ENCODE measurements around the gene BCR. TPM values are rescaled to one million over a fixed set of nuclear protein-coding genes. Genes with fewer than 3 reads are reported as not detected.

The BCR gene
- total and polyA plus RNA-seq, 2 of the 4 experiments (the other 2 are of a cell fraction): 28.9 to 44.6 TPM

DNA sequence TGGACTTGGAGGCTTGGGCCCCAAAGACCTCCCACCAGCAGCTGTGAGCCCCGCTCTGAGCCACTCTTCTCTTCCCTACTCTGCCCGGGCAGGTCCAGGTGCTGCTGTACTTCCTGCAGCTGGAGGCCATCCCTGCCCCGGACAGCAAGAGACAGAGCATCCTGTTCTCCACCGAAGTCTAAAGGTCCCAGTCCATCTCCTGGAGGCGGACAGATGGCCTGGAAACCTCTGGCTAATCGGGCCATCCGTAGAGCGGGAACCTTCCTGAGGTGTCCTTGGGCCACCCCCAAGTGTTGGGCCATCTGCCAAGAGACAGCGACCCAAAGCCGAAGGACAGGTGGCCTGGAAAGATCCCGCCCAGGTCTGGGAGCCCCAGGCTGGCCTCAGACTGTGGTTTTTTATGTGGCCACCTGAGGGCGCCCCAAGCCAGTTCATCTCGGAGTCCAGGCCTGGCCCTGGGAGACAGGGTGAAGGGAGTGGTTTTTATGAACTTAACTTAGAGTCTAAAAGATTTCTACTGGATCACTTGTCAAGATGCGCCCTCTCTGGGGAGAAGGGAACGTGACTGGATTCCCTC lies 135.1 kb downstream of the BCR start:
- peak; percentile 70 for TF ChIP-seq BHLHE40 (IDR thresholded peaks at IDR 0.05; ENCODE audit: low read depth, low read length)
- peak; percentile 82 for TF ChIP-seq RAD21 (IDR thresholded peaks at IDR 0.05; ENCODE audit: low read length)
- no peak for TF ChIP-seq FOS (IDR thresholded peaks at IDR 0.05; ENCODE audit: low read depth, low read length)
- TF ChIP-seq, protein P1, sequence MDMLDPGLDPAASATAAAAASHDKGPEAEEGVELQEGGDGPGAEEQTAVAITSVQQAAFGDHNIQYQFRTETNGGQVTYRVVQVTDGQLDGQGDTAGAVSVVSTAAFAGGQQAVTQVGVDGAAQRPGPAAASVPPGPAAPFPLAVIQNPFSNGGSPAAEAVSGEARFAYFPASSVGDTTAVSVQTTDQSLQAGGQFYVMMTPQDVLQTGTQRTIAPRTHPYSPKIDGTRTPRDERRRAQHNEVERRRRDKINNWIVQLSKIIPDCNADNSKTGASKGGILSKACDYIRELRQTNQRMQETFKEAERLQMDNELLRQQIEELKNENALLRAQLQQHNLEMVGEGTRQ (IDR thresholded peaks at IDR 0.05; ENCODE audit: low read depth, low read length): no peak
- TF ChIP-seq SMC3 (IDR thresholded peaks at IDR 0.05; ENCODE audit: low read depth, low read length): peak; percentile 75
- TF ChIP-seq MAFK (IDR thresholded peaks at IDR 0.05; ENCODE audit: low read depth, low read length): no peak
- TF ChIP-seq RFX5 (IDR thresholded peaks at IDR 0.05; ENCODE audit: low read depth, low read length): no peak
- peak; percentile 76 for TF ChIP-seq CTCF (conservative IDR thresholded peaks at IDR 0.05; ENCODE audit: low read depth, low read length)
- WGBS, 2 experiments (ENCODE audit: extremely low coverage in 2 of 2, insufficient read length in 1 of 2): 29% methylated on average over 5 of the region's 15 CpGs; no CpG with 5 or more reads in 1 of the 2 experiments
- H3K4ac ChIP-seq (ENCODE audit: low read depth, low read length): no peak overlapping the region

More for the DNA sequence above, 135.1 kb downstream of the BCR start:
- Histone ChIP-seq H3K18ac (ENCODE audit: low read depth, low read length) (no peak overlapping the region), H3K9me3 (ENCODE audit: control insufficient read depth, insufficient read depth, low read length) (no peaks in the 10 kb centered on the region), H3K4me1 (ENCODE audit: control insufficient read depth, insufficient read depth, low read length) (peaks cover 4% of the 10 kb centered on the region; the same call in 1 of the 2 replicates), H3K79me1 (ENCODE audit: low read depth in 1 of 2, low read length in 2 of 2) (no peaks in the 10 kb centered on the region), H4K8ac (ENCODE audit: low read depth in 2 of 2, low read length in 2 of 2) (no peak overlapping the region), H2BK120ac (ENCODE audit: low read depth, low read length) (no peak overlapping the region), H2AFZ (replicated peaks; ENCODE audit: low read length, poor library complexity) (peak overlapping the region; percentile 43), H3K56ac (ENCODE audit: extremely low read depth, insufficient read depth, low read length) (no peak overlapping the region), H3K4me2 (ENCODE audit: low read depth, low read length) (no peak overlapping the region), H2BK15ac (ENCODE audit: low read depth, low read length) (no peak overlapping the region), H4K5ac (ENCODE audit: low read depth, low read length) (no peak overlapping the region), H3K23ac (ENCODE audit: low read depth, low read length) (no peak overlapping the region), H4K20me1 (ENCODE audit: insufficient read depth, low read length) (no peaks in the 10 kb centered on the region), H2BK20ac (ENCODE audit: low read depth, low read length) (no peak overlapping the region), H3K27ac (ENCODE audit: insufficient read depth, low read length) (no peak overlapping the region), H3K9ac (ENCODE audit: low read depth, low read length) (no peak overlapping the region), H3K4me3 (ENCODE audit: insufficient read depth, low read depth, low read length) (no peak overlapping the region), H3K14ac (replicated peaks; ENCODE audit: low read depth, low read length) (no peak overlapping the region), H2BK5ac (ENCODE audit: low read depth, low read length, poor library complexity, severe bottlenecking) (no peak overlapping the region), H4K91ac (ENCODE audit: insufficient read depth, low read depth, low read length) (no peak overlapping the region), H3K27me3 (ENCODE audit: control insufficient read depth, insufficient read depth, low read length) (no peaks in the 10 kb centered on the region), H2AK9ac (replicated peaks; ENCODE audit: low read depth, low read length, poor library complexity) (peak overlapping the region; percentile 90), H2AK5ac (ENCODE audit: low read depth, low read length) (no peak overlapping the region), H3K9me1 (ENCODE audit: insufficient read depth, low read length) (no peaks in the 10 kb centered on the region), H3K36me3 (ENCODE audit: control insufficient read depth, insufficient read depth, low read length) (peaks cover 10% of the 10 kb centered on the region; the same call in 1 of the 2 replicates)
- POLR2A ChIA-PET (ENCODE audit: unreplicated experiment): no interaction called here
- no TSS peak for BruUV-seq (replicated peaks)
- CTCF ChIA-PET: no interaction called here
- intact Hi-C loops (cut with micrococcal nuclease): loop anchor here (1.0 kb wide), 3 partner anchors 71 to 276 kb away; no protein-coding TSS in a partner anchor
- in situ Hi-C loops (cut with MboI; ENCODE audit: low sequenced_read_pairs): no loop called here
- DNase-seq (peak; percentile 86), ATAC-seq (ENCODE audit: low read depth) (peak; percentile 74)
- dilution Hi-C loops (cut with HindIII; ENCODE audit: low sequenced_read_pairs, unreplicated experiment): no loop called here

All from IMR-90 (cell line).